K562 (cell line): ENCODE results near the gene DHDDS. TPM values are rescaled to one million over a fixed set of nuclear protein-coding genes. Genes with fewer than 3 reads are reported as not detected.

Experiments used
- BRD9 ChIP-seq: fragments of 450-650 bp; IDR thresholded peaks from 2 replicates; pipeline ENCODE4 v1.6.1; 2018; ENCODE audit warnings: low read depth; ENCODE audit not compliant: partially characterized antibody
- CHD1 ChIP-seq: fragments of 200-600 bp; sonication (generic); IDR thresholded peaks from one replicate; pipeline ENCODE4 v1.6.1; 2012; ENCODE audit warnings: mild to moderate bottlenecking, moderate library complexity, low read length, inconsistent platforms
- FOXA3 ChIP-seq, 2 experiments: fragments of 450-650 bp in 1 of 2; sonication (generic) in 1 of 2; formaldehyde crosslinking; IDR thresholded peaks in 1 of 2; conservative IDR thresholded peaks in 1 of 2; 2 replicates each; pipeline versions ENCODE4 v1.4.0 to v1.8.0; 2020 to 2022; ENCODE audit warnings: mild to moderate bottlenecking in 2 of 2, missing genetic modification reagents in 1 of 2
- KLF1 ChIP-seq: fragments of 450-650 bp; IDR thresholded peaks from 2 replicates; pipeline ENCODE4 v1.6.1; 2016; ENCODE audit warnings: missing genetic modification characterization, missing compliant biosample characterization
- MECOM ChIP-seq: fragments of 250-450 bp; sonication (Bioruptor Pico); IDR thresholded peaks from 2 replicates; pipeline ENCODE4 v1.8.0; 2022; ENCODE audit warnings: inconsistent platforms
- REST ChIP-seq, 2 experiments: fragments of 450-650 bp; formaldehyde crosslinking in 1 of 2; IDR thresholded peaks; 2 replicates each; pipeline versions ENCODE4 v1.4.0 to v1.6.1; 2014 to 2020; ENCODE audit warnings: mild to moderate bottlenecking in 2 of 2, borderline replicate concordance in 1 of 2, low read depth in 1 of 2
- SP1 ChIP-seq: sonication (generic); formaldehyde crosslinking; IDR thresholded peaks from 2 replicates; pipeline ENCODE4 v1.8.1; 2022; ENCODE audit warnings: mild to moderate bottlenecking, missing genetic modification reagents
- ZBTB17 ChIP-seq: fragments of 450-650 bp; formaldehyde crosslinking; IDR thresholded peaks from 2 replicates; pipeline ENCODE4 v1.4.0; 2020; ENCODE audit warnings: mild to moderate bottlenecking
- ZNF280B ChIP-seq: fragments of 250-450 bp; sonication (Bioruptor Pico); IDR thresholded peaks from 2 replicates; pipeline ENCODE4 v1.5.1; 2021; ENCODE audit warnings: mild to moderate bottlenecking
- polyA plus RNA-seq, 8 experiments: library from polyadenylated mRNA; depleted of rRNA in 4 of 8; stranded (reverse) in 5 of 8; unstranded in 3 of 8; fragments of >200 nt; fragmentation: Nextera tagmentation in 2 of 8; fragmentation: Illumina TruSeq in 1 of 8; extraction: Ambion mirVana in 2 of 8; extraction: Trizol in 1 of 8; gene quantifications; 2 replicates each; pipeline versions ENCODE4 v1.2.1 to v1.2.3, GENCODE V29; 2011 to 2014; ENCODE audit warnings: inconsistent platforms in 1 of 8, missing spikeins in 1 of 8
- total RNA-seq, 7 experiments: library from RNA; depleted of rRNA in 6 of 7; stranded (reverse); fragments of >200 nt in 6 of 7; fragmentation: Illumina TruSeq in 2 of 7; extraction: Trizol in 2 of 7; gene quantifications; 2 replicates each; pipeline versions ENCODE4 v1.2.1 to v1.2.3, GENCODE V29; 2011 to 2021; ENCODE audit warnings: low replicate concordance in 1 of 7
- TF ChIP-seq, protein P1 (sequence below), 2 experiments: fragments of 450-650 bp; conservative IDR thresholded peaks; 2 replicates each; pipeline ENCODE4 v1.6.1; 2017; ENCODE audit warnings: mild to moderate bottlenecking in 2 of 2, moderate library complexity in 2 of 2
- TF ChIP-seq, protein P2 (sequence below): fragments of 250-450 bp; sonication (Bioruptor Pico); IDR thresholded peaks from 2 replicates; pipeline ENCODE4 v1.4.0; 2020; ENCODE audit warnings: mild to moderate bottlenecking

The DHDDS gene
- total and polyA plus RNA-seq, 9 of the 15 experiments (the other 6 are each of a cell fraction or from before 2014, with no cell fraction given): 33.3 to 55.0 (median 44.3) TPM

GRCh38 chr1:26471498-26472319 is 39.6 kb downstream of the DHDDS start (continued):
- TF ChIP-seq CHD1 (no peak), REST (IDR thresholded peaks at IDR 0.05; ENCODE audit: borderline replicate concordance) (peak; percentile 98), REST (CRISPR knock-in tag; IDR thresholded peaks at IDR 0.05; ENCODE audit: low read depth) (peak; percentile 97), MECOM (CRISPR knock-in tag) (0 out of 2 replicates have a peak, but pooled peaks have one; percentile 18), ZBTB17 (CRISPR knock-in tag) (no peak; the same call in 1 of the 2 replicates), BRD9 (no peak), ZNF280B (CRISPR knock-in tag) (no peak), SP1 (peak; percentile 55), KLF1 (tag) (no peak), FOXA3 (CRISPR knock-in tag; conservative IDR thresholded peaks at IDR 0.05 in 1 of 2, IDR thresholded peaks at IDR 0.05 in 1 of 2) (no peak; a peak in 1 of 4 replicates)
- TF ChIP-seq, protein P1, sequence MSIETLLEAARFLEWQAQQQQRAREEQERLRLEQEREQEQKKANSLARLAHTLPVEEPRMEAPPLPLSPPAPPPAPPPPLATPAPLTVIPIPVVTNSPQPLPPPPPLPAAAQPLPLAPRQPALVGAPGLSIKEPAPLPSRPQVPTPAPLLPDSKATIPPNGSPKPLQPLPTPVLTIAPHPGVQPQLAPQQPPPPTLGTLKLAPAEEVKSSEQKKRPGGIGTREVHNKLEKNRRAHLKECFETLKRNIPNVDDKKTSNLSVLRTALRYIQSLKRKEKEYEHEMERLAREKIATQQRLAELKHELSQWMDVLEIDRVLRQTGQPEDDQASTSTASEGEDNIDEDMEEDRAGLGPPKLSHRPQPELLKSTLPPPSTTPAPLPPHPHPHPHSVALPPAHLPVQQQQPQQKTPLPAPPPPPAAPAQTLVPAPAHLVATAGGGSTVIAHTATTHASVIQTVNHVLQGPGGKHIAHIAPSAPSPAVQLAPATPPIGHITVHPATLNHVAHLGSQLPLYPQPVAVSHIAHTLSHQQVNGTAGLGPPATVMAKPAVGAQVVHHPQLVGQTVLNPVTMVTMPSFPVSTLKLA (conservative IDR thresholded peaks at IDR 0.05): peak; percentile 50 to 73; a peak in 3 of 4 replicates
- TF ChIP-seq, protein P2, sequence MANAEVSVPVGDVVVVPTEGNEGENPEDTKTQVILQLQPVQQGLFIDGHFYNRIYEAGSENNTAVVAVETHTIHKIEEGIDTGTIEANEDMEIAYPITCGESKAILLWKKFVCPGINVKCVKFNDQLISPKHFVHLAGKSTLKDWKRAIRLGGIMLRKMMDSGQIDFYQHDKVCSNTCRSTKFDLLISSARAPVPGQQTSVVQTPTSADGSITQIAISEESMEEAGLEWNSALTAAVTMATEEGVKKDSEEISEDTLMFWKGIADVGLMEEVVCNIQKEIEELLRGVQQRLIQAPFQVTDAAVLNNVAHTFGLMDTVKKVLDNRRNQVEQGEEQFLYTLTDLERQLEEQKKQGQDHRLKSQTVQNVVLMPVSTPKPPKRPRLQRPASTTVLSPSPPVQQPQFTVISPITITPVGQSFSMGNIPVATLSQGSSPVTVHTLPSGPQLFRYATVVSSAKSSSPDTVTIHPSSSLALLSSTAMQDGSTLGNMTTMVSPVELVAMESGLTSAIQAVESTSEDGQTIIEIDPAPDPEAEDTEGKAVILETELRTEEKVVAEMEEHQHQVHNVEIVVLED: no peak
